SK-N-MC (cell line): ENCODE data around the gene EDA.

Experiments used
- EZH2 ChIP-seq: fragments of 200-600 bp; sonication (generic); IDR thresholded peaks from one replicate; pipeline ENCODE4 v1.6.1; 2017; ENCODE audit warnings: antibody characterized with exemption
- POLR2AphosphoS5 ChIP-seq: IDR thresholded peaks from 2 replicates; pipeline ENCODE4 v1.6.1; 2012; ENCODE audit warnings: mild to moderate bottlenecking, low read depth, low read length, borderline replicate concordance

DNA sequence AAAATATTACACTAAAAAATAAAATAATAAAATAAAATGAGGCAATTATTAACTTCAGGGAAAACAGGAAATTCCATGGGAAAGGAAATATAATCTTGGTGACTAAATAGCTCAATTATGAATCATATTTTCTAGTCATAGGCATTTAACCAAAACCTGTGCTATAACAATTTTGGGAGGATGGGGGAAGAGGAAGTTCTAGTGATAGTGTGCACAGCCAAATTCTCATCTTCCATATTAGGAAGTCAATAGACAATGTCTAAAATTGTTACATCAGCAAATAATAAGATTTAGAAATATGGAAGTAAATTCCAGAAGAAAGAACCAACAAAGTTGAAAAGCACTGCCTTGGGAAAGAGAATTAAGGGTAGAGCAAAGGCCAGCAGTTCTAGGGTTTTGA, 431.1 kb downstream of the EDA start:
- TF ChIP-seq POLR2AphosphoS5 (no peak), EZH2 (no peak)
